GM21723 (cell line): ENCODE data around the gene DYRK1A.
"Not testable (repeated sequence)": the region's sequence is repeated elsewhere in the genome, so short reads cannot be mapped to it uniquely, and the experiment has no call there.

Source experiments
- ATAC-seq: cut with Tn5 transposase; IDR thresholded peaks from one replicate; pipeline ENCODE4 v1.9.1; 2021; ENCODE audit warnings: mild to moderate bottlenecking, moderate library complexity; ENCODE audit not compliant: unreplicated experiment

The DYRK1A gene

DNA sequence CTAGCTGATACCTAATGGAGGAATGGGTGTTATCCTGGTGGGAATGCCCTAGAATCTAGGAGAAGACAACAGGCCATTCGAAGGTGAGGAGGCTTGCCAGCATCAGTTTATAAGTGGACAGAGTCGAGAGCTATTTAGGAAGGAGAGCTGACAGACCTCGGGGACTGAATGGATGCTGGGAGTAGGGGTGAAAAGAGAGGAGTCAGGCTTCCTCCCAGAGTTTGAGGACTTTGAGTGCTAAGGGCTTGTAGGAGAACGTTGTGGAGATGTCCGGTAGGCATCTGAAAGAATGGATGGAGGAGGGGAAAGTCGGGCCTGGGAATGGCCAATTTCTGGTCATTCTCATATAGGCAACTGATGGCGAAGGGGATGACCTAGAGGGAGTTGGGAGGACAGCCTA is 155.1 kb downstream of the DYRK1A start:
- no peak for ATAC-seq

GRCh38 chr21:37522641-37523295 is 156.2 kb downstream of the DYRK1A start:
- ATAC-seq, result no peak

DNA sequence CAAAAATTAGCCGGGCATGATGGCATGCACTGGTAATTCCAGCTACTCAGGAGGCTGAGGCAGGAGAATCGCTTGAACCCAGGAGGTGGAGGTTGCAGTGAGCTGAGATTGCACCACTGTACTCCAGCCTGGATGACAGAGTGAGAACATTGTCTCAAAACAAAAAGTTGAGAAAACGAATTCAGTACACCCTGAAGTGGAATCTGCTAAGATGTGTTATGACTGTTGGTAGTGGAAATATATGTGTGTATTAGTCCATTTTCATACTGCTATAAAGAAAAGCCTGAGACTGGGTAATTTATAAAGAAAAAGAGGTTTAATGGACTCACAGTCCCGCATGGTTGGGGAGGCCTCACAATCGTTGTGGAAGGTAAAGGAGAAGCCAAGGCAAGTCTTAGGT is 158.4 kb downstream of the DYRK1A start:
- ATAC-seq, result not testable (repeated sequence)

DNA sequence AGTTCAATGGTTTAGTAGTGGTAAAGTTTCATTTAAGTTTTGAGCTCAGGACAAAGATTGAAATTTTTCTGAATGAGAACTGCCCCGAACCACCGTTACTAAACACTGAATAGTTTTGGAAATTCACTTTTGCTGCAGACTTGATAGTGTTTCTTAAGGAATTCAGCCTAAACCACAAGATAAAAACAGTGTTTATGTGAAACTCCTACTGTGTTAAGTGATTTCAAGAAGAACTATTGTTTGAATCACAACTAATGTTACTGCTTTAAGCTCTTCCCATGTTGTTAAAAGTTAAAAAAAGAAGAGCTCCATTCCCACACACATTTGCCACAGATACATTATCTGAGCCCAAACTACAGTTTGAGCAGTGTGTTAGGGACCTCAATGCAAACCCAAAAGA is 159.2 kb downstream of the DYRK1A start:
- ATAC-seq, result no peak

GRCh38 chr21:37527103-37527502 is 160.5 kb downstream of the DYRK1A start:
- no peak for ATAC-seq

- no peak for ATAC-seq
These were observed 161.1 kb downstream of the DYRK1A start for GRCh38 chr21:37527716-37528115.

- no peak for ATAC-seq
These were observed 161.8 kb downstream of the DYRK1A start for GRCh38 chr21:37528150-37528937.

- ATAC-seq, result no peak
These were observed 163.1 kb downstream of the DYRK1A start for GRCh38 chr21:37529649-37530048.

- no peak for ATAC-seq
These were observed 164.4 kb downstream of the DYRK1A start for GRCh38 chr21:37530901-37531351.

DNA sequence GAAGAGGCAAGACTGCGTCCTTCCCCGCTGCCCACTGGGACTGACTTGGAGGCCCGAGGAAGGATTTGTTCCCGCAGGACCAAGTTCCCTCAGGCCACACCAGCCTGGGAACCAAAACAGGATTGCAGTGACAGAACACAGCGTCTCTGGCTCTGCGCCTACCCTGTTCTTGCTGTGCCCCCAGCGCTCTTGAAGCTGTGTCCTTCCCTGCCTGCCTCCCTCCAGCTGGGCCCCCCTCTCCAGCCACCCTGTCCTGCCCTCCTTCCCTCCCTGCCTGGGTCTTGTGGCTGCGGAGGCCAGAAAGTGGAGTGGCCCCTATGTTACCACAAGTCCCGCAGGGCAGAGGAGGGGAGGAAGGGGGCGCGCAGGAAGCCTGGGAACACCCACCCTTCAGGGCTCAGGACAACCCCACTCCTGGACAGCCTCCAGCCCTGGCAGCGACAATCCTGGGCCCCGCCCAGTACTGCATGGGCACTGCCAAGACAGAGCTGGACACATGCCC is 164.9 kb downstream of the DYRK1A start:
- ATAC-seq, result no peak

DNA sequence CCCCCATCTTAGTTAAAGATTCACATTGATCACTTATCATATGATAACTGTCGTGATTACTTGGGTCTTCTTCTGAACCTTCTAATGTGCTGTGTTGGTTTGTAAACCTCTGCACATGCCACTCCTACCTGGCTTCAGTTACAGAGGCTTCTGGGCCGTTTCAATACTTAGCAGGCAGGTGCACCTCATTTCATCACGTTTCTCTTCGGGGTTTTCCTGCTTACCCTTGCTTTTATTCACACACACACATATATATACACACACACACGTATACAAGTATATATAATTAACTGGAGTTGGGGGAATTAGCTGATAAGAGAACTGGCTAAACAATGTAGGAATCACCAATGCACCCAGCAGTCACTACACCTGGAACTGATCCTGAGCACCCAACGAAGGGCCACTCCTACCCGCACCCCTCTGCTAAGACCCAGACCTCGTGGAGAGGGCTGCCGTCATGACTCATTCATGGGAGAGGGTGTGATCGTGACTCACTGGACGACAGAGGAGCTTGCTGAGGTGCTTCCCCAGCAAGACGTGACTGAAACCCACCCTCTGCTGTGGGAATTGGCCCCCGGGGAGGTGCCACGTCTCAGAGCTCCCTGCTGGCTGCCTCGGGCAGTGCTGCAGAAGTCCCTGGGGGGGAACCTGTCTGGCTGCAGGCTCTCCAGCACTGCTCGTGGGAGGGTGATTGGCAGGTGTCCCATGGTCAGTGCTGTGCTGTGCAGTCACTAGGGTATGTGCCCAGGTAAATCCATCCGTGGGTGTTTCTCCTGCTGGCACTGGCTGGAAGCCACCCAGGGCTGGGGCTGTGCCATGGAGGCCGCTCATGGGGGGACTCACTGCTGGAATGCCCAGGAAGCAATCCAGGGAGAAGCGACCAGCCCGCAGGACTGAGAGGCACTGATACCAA is 166.6 kb downstream of the DYRK1A start:
- ATAC-seq, result peak; percentile 79

DNA sequence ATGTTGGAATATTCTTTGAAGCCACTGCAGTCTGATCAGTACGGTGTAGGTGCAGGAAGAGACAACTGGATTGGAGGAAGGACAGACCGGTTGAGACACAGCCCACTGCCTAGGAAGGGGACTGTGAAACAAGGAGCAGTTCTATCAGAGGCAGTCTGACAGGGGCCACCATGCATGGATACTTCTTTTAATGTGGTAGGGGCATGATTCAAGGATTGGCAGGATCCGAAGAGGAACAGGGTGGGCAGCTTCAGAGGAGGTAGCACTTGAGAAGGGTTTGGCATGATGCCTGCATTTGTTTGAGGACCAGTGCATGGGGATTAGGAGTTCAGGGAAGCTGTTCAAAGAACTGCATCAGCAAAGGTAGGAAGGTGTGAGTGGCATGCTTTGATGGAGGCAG is 167.9 kb downstream of the DYRK1A start:
- ATAC-seq, result no peak

DNA sequence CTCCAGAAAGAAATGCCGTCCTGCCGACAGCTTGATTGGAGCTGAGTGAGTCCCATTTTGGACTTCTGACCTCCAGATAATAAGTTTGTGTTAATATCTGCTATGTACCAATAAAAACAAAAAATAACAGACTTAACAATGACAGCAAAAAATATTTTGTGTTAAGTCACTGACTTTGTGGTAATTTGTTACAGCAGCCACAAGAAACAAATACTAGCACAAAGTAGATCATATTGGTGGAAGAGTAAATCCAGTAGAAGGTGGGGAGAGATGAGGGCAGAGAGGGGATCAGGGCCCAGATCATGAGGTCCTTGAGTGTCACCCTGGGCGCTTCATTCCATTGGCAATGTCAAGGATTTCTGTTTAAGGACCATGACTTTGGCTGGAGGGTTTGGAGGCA is 168.6 kb downstream of the DYRK1A start:
- no peak for ATAC-seq

- ATAC-seq, result no peak
These were observed 169.1 kb downstream of the DYRK1A start for GRCh38 chr21:37535672-37536071.

- no peak for ATAC-seq
These were observed 170.2 kb downstream of the DYRK1A start for GRCh38 chr21:37536616-37537278.

DNA sequence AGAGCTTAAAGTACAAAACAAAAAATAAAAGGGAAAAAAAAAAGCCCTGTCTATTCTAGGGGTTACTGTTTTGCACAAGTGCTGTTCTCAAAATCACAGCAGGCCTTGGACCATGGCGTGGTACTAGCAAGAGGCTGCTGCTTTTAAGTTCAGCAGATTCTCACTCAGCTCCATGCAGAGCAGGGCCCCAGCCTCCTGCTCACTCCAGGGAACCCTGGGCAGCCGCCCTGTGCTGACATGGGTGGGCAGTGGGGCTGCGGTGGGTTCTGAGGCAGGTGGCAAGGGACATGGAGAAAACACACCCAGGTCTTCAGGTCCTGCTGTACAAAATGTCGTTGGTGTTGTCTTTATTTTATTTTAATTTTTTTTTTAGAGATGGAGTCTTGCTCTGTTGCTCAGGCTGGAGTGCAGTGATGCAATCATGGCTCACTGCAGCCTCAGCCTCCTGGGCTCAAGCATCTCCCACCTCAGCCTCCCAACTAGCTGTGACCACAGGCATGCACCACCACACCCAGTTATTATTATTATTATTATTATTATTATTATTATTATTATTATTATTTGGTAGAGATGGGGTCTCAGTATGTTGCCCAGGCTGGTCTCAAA is 170.9 kb downstream of the DYRK1A start:
- ATAC-seq, result no peak

DNA sequence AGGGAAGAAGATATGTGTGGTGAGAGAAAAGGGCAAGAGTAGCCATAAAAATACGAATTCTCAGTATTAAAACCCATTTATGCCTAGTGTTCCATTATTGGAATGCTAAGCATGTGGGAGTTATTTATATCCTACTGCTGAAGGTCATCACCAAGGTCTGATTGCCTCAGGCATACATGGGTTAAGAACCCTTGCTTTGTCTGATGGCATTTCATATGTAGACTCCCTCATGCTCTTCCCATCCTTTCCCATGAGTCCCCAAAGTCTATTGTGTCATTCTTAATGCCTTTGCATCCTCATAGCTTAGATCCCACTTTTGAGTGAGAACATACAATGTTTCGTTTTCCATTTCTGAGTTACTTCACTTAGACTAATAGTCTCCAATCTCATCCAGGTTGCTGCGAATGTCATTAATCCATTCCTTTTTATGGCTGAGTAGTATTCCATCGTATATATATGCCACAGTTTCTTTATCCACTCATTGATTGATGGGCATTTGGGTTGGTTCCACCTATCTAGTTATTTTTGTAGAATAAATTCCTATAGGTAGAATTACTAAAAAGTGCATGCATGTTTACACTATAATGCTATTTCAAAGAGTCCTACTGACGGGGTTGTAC is 172.5 kb downstream of the DYRK1A start:
- ATAC-seq, result no peak

DNA sequence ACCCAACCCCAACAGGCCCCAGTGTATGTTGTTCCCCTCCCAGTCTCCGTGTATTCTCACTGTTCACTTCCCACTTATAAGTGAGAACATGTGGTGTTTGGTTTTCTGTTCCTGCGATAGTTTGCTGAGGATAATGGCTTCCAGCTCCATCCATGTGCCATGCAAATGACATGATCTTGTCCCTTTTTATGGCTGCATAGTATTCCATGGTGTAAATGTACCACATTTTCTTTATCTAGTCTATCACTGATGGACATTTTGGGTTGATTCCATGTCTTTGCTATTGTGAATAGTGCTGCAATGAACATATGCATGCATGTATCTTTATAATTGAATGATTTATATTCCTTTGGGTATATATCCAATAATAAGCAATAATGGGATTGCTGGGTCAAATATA is 174.6 kb downstream of the DYRK1A start:
- not testable (repeated sequence) for ATAC-seq

- no peak for ATAC-seq
These were observed 175.9 kb downstream of the DYRK1A start for GRCh38 chr21:37542512-37542911.
